Type B pancreatic cell (in vitro differentiated cells): ENCODE results near the gene PRRT4. TPM values are rescaled to one million over a fixed set of nuclear protein-coding genes. Genes with fewer than 3 reads are reported as not detected.
A peak's percentile ranks its signal among the peaks of the same experiment; 100 is the strongest.

Experiments
- DNase-seq: peaks from one replicate; pipeline ENCODE4 v3.0.0; 2021; ENCODE audit warnings: mixed read lengths; ENCODE audit not compliant: unreplicated experiment; ENCODE audit errors: extremely low spot score
- H3K27ac Mint-ChIP-seq: 2 replicates; pipeline ENCODE4 v1.8.0; 2021; ENCODE audit warnings: mild to moderate bottlenecking, mixed read lengths
- H3K27me3 Mint-ChIP-seq: 2 replicates; pipeline ENCODE4 v1.8.0; 2021; ENCODE audit warnings: mixed read lengths
- H3K36me3 Mint-ChIP-seq: 2 replicates; pipeline ENCODE4 v1.8.0; 2021; ENCODE audit warnings: mixed read lengths
- H3K4me1 Mint-ChIP-seq: one replicate; pipeline ENCODE4 v1.8.0; 2021; ENCODE audit warnings: mixed read lengths; ENCODE audit not compliant: unreplicated experiment
- H3K4me3 Mint-ChIP-seq: 2 replicates; pipeline ENCODE4 v1.8.0; 2021; ENCODE audit warnings: mild to moderate bottlenecking, mixed read lengths
- H3K9me3 Mint-ChIP-seq: 2 replicates; pipeline ENCODE4 v1.8.0; 2021; ENCODE audit warnings: mixed read lengths
- total RNA-seq: library from RNA; stranded (reverse); gene quantifications from 2 replicates; pipeline ENCODE4 v1.2.1, GENCODE V29; 2021; ENCODE audit warnings: low replicate concordance
- TF ChIP-seq, protein P1 (sequence below): fragments of 200-600 bp; sonication (generic); conservative IDR thresholded peaks from 2 replicates; pipeline ENCODE4 v1.5.0; 2021; ENCODE audit warnings: antibody characterized with exemption, mild to moderate bottlenecking

PRRT4 gene
- total RNA-seq, 1 donor from 2014 or later: 7.0 TPM

DNA sequence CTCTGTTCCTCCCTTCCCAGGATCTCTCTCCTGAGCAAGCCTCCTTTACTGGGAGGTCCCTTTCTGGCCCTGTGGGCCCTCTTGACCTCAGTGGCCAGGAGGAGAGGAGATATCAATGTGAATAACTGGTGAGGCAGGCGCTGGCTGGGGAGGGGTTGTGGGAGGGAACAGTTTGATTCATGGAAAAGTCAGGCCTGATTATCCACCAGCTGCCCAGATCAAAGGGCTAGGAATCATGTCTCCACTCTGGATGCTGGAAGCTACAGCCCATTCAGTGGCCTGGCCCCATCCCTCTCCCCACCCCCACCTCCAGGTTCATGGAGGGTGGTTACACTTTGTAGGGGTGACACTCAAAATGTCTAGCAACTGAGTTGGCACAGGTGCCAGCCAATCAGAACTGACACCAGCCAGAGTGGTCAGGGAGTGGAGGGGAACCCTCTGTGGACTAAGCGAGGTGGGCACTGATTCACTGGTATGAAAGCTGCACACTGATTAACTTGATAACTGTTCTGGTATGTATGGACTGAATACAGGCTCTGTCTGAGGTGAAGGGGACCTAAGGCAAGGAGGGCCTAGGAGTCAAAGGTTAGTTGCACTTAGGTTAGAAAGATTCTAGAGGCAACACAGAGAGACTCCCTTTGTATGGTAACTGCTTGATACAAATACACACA, 4.8 kb downstream of the PRRT4 start:
- H3K4me3 Mint-ChIP-seq: peak overlapping the region; percentile 72
- no peaks in the 10 kb centered on the region for H3K9me3 Mint-ChIP-seq
- H3K27me3 Mint-ChIP-seq: peaks cover 42% of the 10 kb centered on the region

DNA sequence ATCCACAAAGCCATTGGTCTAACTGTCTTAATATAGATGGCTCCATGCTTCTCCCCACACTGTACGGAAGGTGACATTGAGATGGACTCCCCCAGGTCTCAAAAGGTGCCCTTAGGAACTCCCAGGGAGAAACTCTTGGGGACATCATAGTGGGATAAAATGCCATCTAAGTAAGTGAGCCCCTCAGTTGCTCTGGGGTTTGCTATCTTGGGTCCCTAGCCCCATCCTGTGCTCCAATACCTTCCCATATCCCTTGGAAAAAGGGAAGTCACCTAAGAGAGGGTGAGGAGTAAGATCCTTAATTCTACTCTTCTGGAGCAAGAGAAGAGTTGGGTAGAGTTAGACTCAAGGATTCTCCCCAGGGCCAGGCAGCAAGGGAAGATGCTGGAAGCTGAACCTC, 7.9 kb downstream of the PRRT4 start:
- Mint-ChIP-seq H3K27ac (no peak overlapping the region), H3K4me1 (peaks cover 21% of the 10 kb centered on the region), H3K36me3 (peaks cover 7% of the 10 kb centered on the region), H3K27me3 (peaks cover 44% of the 10 kb centered on the region), H3K4me3 (peak overlapping the region; percentile 27), H3K9me3 (no peaks in the 10 kb centered on the region)
- no peak for DNase-seq
- TF ChIP-seq, protein P1, sequence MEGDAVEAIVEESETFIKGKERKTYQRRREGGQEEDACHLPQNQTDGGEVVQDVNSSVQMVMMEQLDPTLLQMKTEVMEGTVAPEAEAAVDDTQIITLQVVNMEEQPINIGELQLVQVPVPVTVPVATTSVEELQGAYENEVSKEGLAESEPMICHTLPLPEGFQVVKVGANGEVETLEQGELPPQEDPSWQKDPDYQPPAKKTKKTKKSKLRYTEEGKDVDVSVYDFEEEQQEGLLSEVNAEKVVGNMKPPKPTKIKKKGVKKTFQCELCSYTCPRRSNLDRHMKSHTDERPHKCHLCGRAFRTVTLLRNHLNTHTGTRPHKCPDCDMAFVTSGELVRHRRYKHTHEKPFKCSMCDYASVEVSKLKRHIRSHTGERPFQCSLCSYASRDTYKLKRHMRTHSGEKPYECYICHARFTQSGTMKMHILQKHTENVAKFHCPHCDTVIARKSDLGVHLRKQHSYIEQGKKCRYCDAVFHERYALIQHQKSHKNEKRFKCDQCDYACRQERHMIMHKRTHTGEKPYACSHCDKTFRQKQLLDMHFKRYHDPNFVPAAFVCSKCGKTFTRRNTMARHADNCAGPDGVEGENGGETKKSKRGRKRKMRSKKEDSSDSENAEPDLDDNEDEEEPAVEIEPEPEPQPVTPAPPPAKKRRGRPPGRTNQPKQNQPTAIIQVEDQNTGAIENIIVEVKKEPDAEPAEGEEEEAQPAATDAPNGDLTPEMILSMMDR: no peak

More for the DNA sequence above, 4.8 kb downstream of the PRRT4 start:
- DNase-seq: no peak
- Mint-ChIP-seq H3K4me1 (peaks cover 16% of the 10 kb centered on the region), H3K36me3 (peaks cover 7% of the 10 kb centered on the region), H3K27ac (peak overlapping the region; percentile 51)
- TF ChIP-seq, protein P1: no peak

GRCh38 chr7:128353189-128353588, 8.3 kb downstream of the PRRT4 start:
- Mint-ChIP-seq H3K4me1 (peaks cover 22% of the 10 kb centered on the region), H3K4me3 (peak overlapping the region; percentile 27), H3K27ac (no peak overlapping the region), H3K9me3 (no peaks in the 10 kb centered on the region), H3K27me3 (peaks cover 40% of the 10 kb centered on the region), H3K36me3 (peaks cover 7% of the 10 kb centered on the region)
- TF ChIP-seq, protein P1: no peak
- DNase-seq: no peak

- no peak overlapping the region for H3K4me3 Mint-ChIP-seq
- TF ChIP-seq, protein P1: no peak
- peaks cover 40% of the 10 kb centered on the region for H3K27me3 Mint-ChIP-seq
- DNase-seq: no peak
- H3K9me3 Mint-ChIP-seq: no peaks in the 10 kb centered on the region
- no peak overlapping the region for H3K27ac Mint-ChIP-seq
- H3K36me3 Mint-ChIP-seq: peaks cover 7% of the 10 kb centered on the region
- peaks cover 27% of the 10 kb centered on the region for H3K4me1 Mint-ChIP-seq
These were observed 8.9 kb downstream of the PRRT4 start for GRCh38 chr7:128352636-128353035.

DNA sequence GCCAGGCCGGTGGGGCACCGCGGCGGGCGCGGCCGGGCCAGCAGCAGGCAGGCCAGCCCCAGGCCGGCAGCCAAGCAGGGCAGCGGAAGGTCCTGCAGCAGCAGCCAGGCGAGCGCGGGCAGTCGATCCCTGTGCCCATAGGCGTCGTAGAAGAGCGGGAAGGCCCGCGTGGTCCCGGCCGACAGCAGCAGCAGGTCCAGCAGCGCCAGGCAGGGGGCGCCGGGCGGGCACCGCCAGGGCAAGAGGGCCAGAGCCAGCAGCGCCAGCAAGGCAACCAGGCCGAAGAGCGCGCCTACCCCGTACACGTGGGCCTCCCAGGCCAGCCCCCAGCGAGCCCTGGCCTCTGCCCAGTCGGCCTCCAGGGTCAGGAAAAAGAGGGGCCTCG, 9.3 kb downstream of the PRRT4 start:
- Mint-ChIP-seq H3K4me3 (no peak overlapping the region), H3K27me3 (peaks cover 40% of the 10 kb centered on the region), H3K36me3 (peaks cover 7% of the 10 kb centered on the region), H3K9me3 (no peaks in the 10 kb centered on the region), H3K27ac (no peak overlapping the region), H3K4me1 (peaks cover 29% of the 10 kb centered on the region)
- TF ChIP-seq, protein P1: peak; percentile 56
- DNase-seq: no peak
